HEK293 (cell line): ENCODE measurements around the gene TM9SF1.

Source experiments
- CTCF ChIA-PET: fragments of 350-600 bp; formaldehyde crosslinking; extraction: SDS; loops from one replicate; lab custom pipeline; 2021; ENCODE audit warnings: antibody characterized with exemption; lab: Yijun Ruan, JAX
- POLR2A ChIA-PET: fragments of 300-600 bp; formaldehyde crosslinking; extraction: SDS; loops from one replicate; lab custom pipeline; 2020; ENCODE audit warnings: antibody characterized with exemption, inconsistent platforms; lab: Yijun Ruan, JAX
- H3K27ac ChIP-seq: fragments of 200-500 bp; sonication (Bioruptor generic); 2 replicates; pipeline ENCODE4 v1.5.1; 2014; ENCODE audit warnings: low read depth, low read length, control low read depth, inconsistent platforms; ENCODE audit errors: extremely low read depth
- H3K36me3 ChIP-seq, 2 experiments: fragments of 200-500 bp in 1 of 2; sonication (Bioruptor generic) in 1 of 2; 1 replicate in 1 of 2; 2 replicates in 1 of 2; pipeline ENCODE4 v1.5.1; 2014 to 2017; ENCODE audit warnings: inconsistent platforms in 2 of 2, low read length in 2 of 2; ENCODE audit not compliant: control insufficient read depth in 2 of 2, insufficient read depth in 1 of 2
- H3K4me1 ChIP-seq: fragments of 200-500 bp; sonication (Bioruptor generic); 2 replicates; pipeline ENCODE4 v1.5.1; 2014; ENCODE audit warnings: mild to moderate bottlenecking, low read length, inconsistent platforms; ENCODE audit not compliant: control insufficient read depth, insufficient read depth
- H3K4me3 ChIP-seq: 2 replicates; pipeline ENCODE4 v1.5.1; 2011; ENCODE audit warnings: low read depth, mild to moderate bottlenecking, control low read depth, low read length, moderate library complexity
- H3K9me3 ChIP-seq: fragments of 200-500 bp; sonication (Bioruptor generic); 2 replicates; pipeline ENCODE4 v1.5.1; 2014; ENCODE audit warnings: low read depth, low read length, inconsistent platforms; ENCODE audit not compliant: control insufficient read depth, insufficient read depth
- GLI2 ChIP-seq: fragments of 450-650 bp; formaldehyde crosslinking; IDR thresholded peaks from 2 replicates; pipeline ENCODE4; 2017; ENCODE audit warnings: missing biosample characterization, missing genetic modification characterization, low read depth, borderline replicate concordance
- IKZF3 ChIP-seq: fragments of 450-650 bp; IDR thresholded peaks from 2 replicates; pipeline ENCODE4 v1.5.0; 2018; ENCODE audit warnings: missing biosample characterization, mild to moderate bottlenecking, missing genetic modification characterization, moderate library complexity
- KLF16 ChIP-seq: fragments of 450-650 bp; formaldehyde crosslinking; IDR thresholded peaks from 2 replicates; pipeline ENCODE4 v1.5.1; 2017; ENCODE audit warnings: missing biosample characterization, missing genetic modification characterization
- KLF7 ChIP-seq: fragments of 450-650 bp; formaldehyde crosslinking; IDR thresholded peaks from 2 replicates; pipeline ENCODE4 v1.5.1; 2016; ENCODE audit warnings: missing biosample characterization, missing genetic modification characterization, borderline replicate concordance
- KLF8 ChIP-seq: fragments of 450-650 bp; formaldehyde crosslinking; IDR thresholded peaks from 2 replicates; pipeline ENCODE4 v1.5.1; 2016; ENCODE audit warnings: missing biosample characterization, missing genetic modification characterization
- KLF9 ChIP-seq: fragments of 450-650 bp; formaldehyde crosslinking; IDR thresholded peaks from 2 replicates; pipeline ENCODE4 v1.5.1; 2016; ENCODE audit warnings: missing biosample characterization, missing genetic modification characterization, low read depth
- SCRT2 ChIP-seq: fragments of 450-650 bp; formaldehyde crosslinking; IDR thresholded peaks from 2 replicates; pipeline ENCODE4 v1.5.1; 2016; ENCODE audit warnings: missing biosample characterization, missing genetic modification characterization
- SP7 ChIP-seq: fragments of 450-650 bp; formaldehyde crosslinking; IDR thresholded peaks from 2 replicates; pipeline ENCODE4 v1.5.1; 2016; ENCODE audit warnings: missing biosample characterization, missing genetic modification characterization
- YY2 ChIP-seq: fragments of 450-650 bp; formaldehyde crosslinking; IDR thresholded peaks from 2 replicates; pipeline ENCODE4 v1.5.1; 2016; ENCODE audit warnings: missing biosample characterization, missing genetic modification characterization
- ZBTB20 ChIP-seq: fragments of 450-650 bp; formaldehyde crosslinking; IDR thresholded peaks from 2 replicates; pipeline ENCODE4 v1.5.1; 2016; ENCODE audit warnings: missing biosample characterization, missing genetic modification characterization
- ZBTB7A ChIP-seq: fragments of 450-650 bp; formaldehyde crosslinking; IDR thresholded peaks from 2 replicates; pipeline ENCODE4 v1.5.1; 2016; ENCODE audit warnings: low read depth, missing biosample characterization, missing genetic modification characterization
- ZFP37 ChIP-seq: fragments of 450-650 bp; formaldehyde crosslinking; IDR thresholded peaks from 2 replicates; pipeline ENCODE4 v1.5.1; 2016; ENCODE audit warnings: missing biosample characterization, missing genetic modification characterization
- ZNF10 ChIP-seq: fragments of 450-650 bp; formaldehyde crosslinking; IDR thresholded peaks from 2 replicates; pipeline ENCODE4 v1.5.1; 2017; ENCODE audit warnings: missing biosample characterization, missing genetic modification characterization
- ZNF112 ChIP-seq: fragments of 450-650 bp; formaldehyde crosslinking; IDR thresholded peaks from 2 replicates; pipeline ENCODE4 v1.5.0; 2017; ENCODE audit warnings: missing biosample characterization, missing genetic modification characterization
- ZNF121 ChIP-seq: fragments of 450-650 bp; formaldehyde crosslinking; IDR thresholded peaks from 2 replicates; pipeline ENCODE4 v1.5.1; 2016; ENCODE audit warnings: missing biosample characterization, missing genetic modification characterization
- ZNF146 ChIP-seq: fragments of 450-650 bp; formaldehyde crosslinking; IDR thresholded peaks from 2 replicates; pipeline ENCODE4 v1.5.1; 2016; ENCODE audit warnings: missing biosample characterization, missing genetic modification characterization
- ZNF174 ChIP-seq: fragments of 450-650 bp; formaldehyde crosslinking; IDR thresholded peaks from 2 replicates; pipeline ENCODE4 v1.5.0; 2017; ENCODE audit warnings: missing biosample characterization, mild to moderate bottlenecking, missing genetic modification characterization
- ZNF184 ChIP-seq: fragments of 450-650 bp; IDR thresholded peaks from 2 replicates; pipeline ENCODE4 v1.5.1; 2018; ENCODE audit warnings: missing biosample characterization, mild to moderate bottlenecking, missing genetic modification characterization
- ZNF221 ChIP-seq: fragments of 450-650 bp; formaldehyde crosslinking; IDR thresholded peaks from 2 replicates; pipeline ENCODE4 v1.5.1; 2017; ENCODE audit warnings: missing biosample characterization, missing genetic modification characterization, borderline replicate concordance
- ZNF248 ChIP-seq: fragments of 450-650 bp; formaldehyde crosslinking; IDR thresholded peaks from 2 replicates; pipeline ENCODE4 v1.5.1; 2017; ENCODE audit warnings: missing biosample characterization, missing genetic modification characterization
- ZNF266 ChIP-seq: fragments of 450-650 bp; formaldehyde crosslinking; IDR thresholded peaks from 2 replicates; pipeline ENCODE4 v1.5.1; 2016; ENCODE audit warnings: missing biosample characterization, missing genetic modification characterization, low read depth
- ZNF366 ChIP-seq: fragments of 450-650 bp; formaldehyde crosslinking; conservative IDR thresholded peaks from 2 replicates; pipeline ENCODE4 v1.5.1; 2016; ENCODE audit warnings: missing biosample characterization, missing genetic modification characterization
- ZNF391 ChIP-seq: fragments of 450-650 bp; formaldehyde crosslinking; IDR thresholded peaks from 2 replicates; pipeline ENCODE4 v1.5.1; 2016; ENCODE audit warnings: low read depth, missing biosample characterization, missing genetic modification characterization, borderline replicate concordance
- ZNF426 ChIP-seq: fragments of 450-650 bp; formaldehyde crosslinking; IDR thresholded peaks from 2 replicates; pipeline ENCODE4 v1.5.1; 2017; ENCODE audit warnings: missing biosample characterization, missing genetic modification characterization, mild to moderate bottlenecking, inconsistent platforms, moderate library complexity
- ZNF510 ChIP-seq: fragments of 450-650 bp; formaldehyde crosslinking; IDR thresholded peaks from 2 replicates; pipeline ENCODE4 v1.5.1; 2018; ENCODE audit warnings: mild to moderate bottlenecking, missing genetic modification characterization, missing biosample characterization; ENCODE audit not compliant: insufficient replicate concordance
- ZNF514 ChIP-seq: fragments of 450-650 bp; formaldehyde crosslinking; IDR thresholded peaks from 2 replicates; pipeline ENCODE4 v1.5.1; 2016; ENCODE audit warnings: missing biosample characterization, missing genetic modification characterization
- ZNF600 ChIP-seq: fragments of 450-650 bp; formaldehyde crosslinking; IDR thresholded peaks from 2 replicates; pipeline ENCODE4 v1.5.1; 2016; ENCODE audit warnings: missing biosample characterization, missing genetic modification characterization
- ZNF610 ChIP-seq: fragments of 450-650 bp; formaldehyde crosslinking; IDR thresholded peaks from 2 replicates; pipeline ENCODE4 v1.5.1; 2016; ENCODE audit warnings: missing biosample characterization, missing genetic modification characterization, borderline replicate concordance
- ZNF624 ChIP-seq: fragments of 450-650 bp; formaldehyde crosslinking; IDR thresholded peaks from 2 replicates; pipeline ENCODE4 v1.5.1; 2017; ENCODE audit warnings: missing biosample characterization, missing genetic modification characterization
- ZNF704 ChIP-seq: fragments of 450-650 bp; formaldehyde crosslinking; IDR thresholded peaks from 2 replicates; pipeline ENCODE4 v1.5.1; 2016; ENCODE audit warnings: missing biosample characterization, missing genetic modification characterization
- ZNF76 ChIP-seq: fragments of 450-650 bp; formaldehyde crosslinking; IDR thresholded peaks from 2 replicates; pipeline ENCODE4; 2016; ENCODE audit warnings: low read depth, missing biosample characterization, missing genetic modification characterization, borderline replicate concordance
- ZNF837 ChIP-seq: fragments of 450-650 bp; formaldehyde crosslinking; IDR thresholded peaks from 2 replicates; pipeline ENCODE4 v1.5.1; 2016; ENCODE audit warnings: missing biosample characterization, missing genetic modification characterization
- ZNF843 ChIP-seq: fragments of 450-650 bp; formaldehyde crosslinking; IDR thresholded peaks from 2 replicates; pipeline ENCODE4 v1.5.1; 2016; ENCODE audit warnings: missing biosample characterization, missing genetic modification characterization
- TF ChIP-seq, protein P1 (sequence below): fragments of 450-650 bp; formaldehyde crosslinking; IDR thresholded peaks from 2 replicates; pipeline ENCODE4 v1.5.1; 2017; ENCODE audit warnings: missing biosample characterization, missing genetic modification characterization
- TF ChIP-seq, protein P2 (sequence below): fragments of 450-650 bp; formaldehyde crosslinking; IDR thresholded peaks from 2 replicates; pipeline ENCODE4 v1.5.1; 2016; ENCODE audit warnings: missing biosample characterization, missing genetic modification characterization

TM9SF1 gene

DNA sequence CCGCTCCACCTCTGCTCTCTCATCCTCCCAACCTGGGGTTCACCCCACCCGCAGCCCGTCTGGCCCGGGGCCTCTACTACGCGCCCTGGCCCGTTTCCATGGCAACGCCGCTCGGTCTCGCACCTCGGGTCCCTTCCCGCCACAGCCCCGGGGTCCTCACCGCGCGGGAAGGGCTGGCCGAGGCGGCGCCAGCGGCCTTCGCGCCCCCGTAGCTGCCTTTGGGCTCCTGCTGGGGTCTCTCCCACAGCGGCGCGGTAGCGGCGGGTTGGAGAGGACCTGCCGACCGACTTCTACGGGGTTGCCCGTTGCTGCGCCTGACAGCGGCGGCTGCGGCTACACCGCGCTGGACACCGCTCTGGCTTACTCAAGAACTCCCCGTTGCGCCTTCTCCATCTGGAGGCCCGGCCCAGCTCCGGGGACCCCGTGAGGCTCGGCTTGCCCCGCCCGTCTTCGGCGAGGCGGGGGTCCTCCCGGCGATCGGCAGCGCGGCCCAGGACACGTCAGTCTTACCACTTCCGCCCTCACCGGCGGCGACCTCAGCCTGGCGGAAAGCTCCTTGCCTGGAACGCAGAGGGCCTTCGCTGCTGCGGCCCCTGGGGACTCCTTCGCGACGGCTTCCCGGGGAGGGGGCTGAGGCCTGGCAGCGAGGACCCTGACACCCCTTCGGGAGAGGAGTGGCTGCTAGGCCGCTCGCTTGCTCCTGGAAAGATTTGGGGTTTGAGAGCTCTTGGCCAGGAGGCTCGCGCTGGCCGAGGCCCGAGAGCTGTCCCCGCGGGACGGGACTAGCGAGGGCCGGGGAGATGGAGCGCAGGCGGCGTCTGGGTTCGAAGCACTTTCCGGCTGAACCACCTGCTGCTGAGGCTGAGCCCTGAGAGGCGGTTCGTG, at the start of gene TM9SF1:
Gene TM9SF1 (minus strand): TSS at position 256 of the 885 bp plus-strand sequence. CDS start 422 bp downstream, outside the sequence.
- peaks cover 4% of the 10 kb centered on the region; the same call in 1 of the 2 replicates for H3K4me1 ChIP-seq
- TF ChIP-seq YY2 (tag by site-specific recombination) (no peak; the same call in 1 of the 2 replicates), ZNF146 (no peak), ZNF221 (tag by site-specific recombination) (no peak), ZNF10 (tag by site-specific recombination) (no peak), ZNF248 (tag by site-specific recombination) (no peak), ZNF266 (no peak), KLF7 (tag by site-specific recombination) (no peak), KLF16 (tag by site-specific recombination) (peak; percentile 63; the same call in 1 of the 2 replicates), ZNF610 (tag by site-specific recombination) (peak; percentile 98), ZNF624 (tag by site-specific recombination) (no peak), ZNF426 (tag by site-specific recombination) (no peak), ZNF174 (tag by site-specific recombination) (no peak), ZBTB20 (tag by site-specific recombination) (peak; percentile 94), SCRT2 (tag by site-specific recombination) (peak; percentile 98), ZNF184 (no peak), ZNF112 (tag by site-specific recombination) (no peak), ZBTB7A (tag by site-specific recombination) (peak; percentile 95), ZNF391 (tag by site-specific recombination) (no peak), ZNF600 (tag by site-specific recombination) (peak; percentile 73), KLF8 (tag by site-specific recombination) (peak; percentile 83; the same call in 1 of the 2 replicates), ZNF704 (tag by site-specific recombination) (0 out of 2 replicates have a peak, but pooled peaks have one; percentile 65), ZNF121 (tag by site-specific recombination) (peak; percentile 48; the same call in 1 of the 2 replicates), KLF9 (peak; percentile 29; the same call in 1 of the 2 replicates), ZNF514 (no peak), IKZF3 (no peak), ZFP37 (tag by site-specific recombination) (no peak), ZNF837 (tag by site-specific recombination) (no peak), ZNF76 (peak; percentile 88), ZNF366 (tag by site-specific recombination) (no peak), GLI2 (tag by site-specific recombination) (peak; percentile 6; the same call in 1 of the 2 replicates), SP7 (tag by site-specific recombination) (peak; percentile 71; the same call in 1 of the 2 replicates), ZNF510 (tag by site-specific recombination) (no peak), ZNF843 (tag by site-specific recombination) (peak; percentile 34; the same call in 1 of the 2 replicates)
- TF ChIP-seq, protein P1, sequence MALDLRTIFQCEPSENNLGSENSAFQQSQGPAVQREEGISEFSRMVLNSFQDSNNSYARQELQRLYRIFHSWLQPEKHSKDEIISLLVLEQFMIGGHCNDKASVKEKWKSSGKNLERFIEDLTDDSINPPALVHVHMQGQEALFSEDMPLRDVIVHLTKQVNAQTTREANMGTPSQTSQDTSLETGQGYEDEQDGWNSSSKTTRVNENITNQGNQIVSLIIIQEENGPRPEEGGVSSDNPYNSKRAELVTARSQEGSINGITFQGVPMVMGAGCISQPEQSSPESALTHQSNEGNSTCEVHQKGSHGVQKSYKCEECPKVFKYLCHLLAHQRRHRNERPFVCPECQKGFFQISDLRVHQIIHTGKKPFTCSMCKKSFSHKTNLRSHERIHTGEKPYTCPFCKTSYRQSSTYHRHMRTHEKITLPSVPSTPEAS: peak; percentile 49; the same call in 1 of the 2 replicates
- TF ChIP-seq, protein P2, sequence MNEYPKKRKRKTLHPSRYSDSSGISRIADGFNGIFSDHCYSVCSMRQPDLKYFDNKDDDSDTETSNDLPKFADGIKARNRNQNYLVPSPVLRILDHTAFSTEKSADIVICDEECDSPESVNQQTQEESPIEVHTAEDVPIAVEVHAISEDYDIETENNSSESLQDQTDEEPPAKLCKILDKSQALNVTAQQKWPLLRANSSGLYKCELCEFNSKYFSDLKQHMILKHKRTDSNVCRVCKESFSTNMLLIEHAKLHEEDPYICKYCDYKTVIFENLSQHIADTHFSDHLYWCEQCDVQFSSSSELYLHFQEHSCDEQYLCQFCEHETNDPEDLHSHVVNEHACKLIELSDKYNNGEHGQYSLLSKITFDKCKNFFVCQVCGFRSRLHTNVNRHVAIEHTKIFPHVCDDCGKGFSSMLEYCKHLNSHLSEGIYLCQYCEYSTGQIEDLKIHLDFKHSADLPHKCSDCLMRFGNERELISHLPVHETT (tag by site-specific recombination): no peak; the same call in 1 of the 2 replicates

More for the DNA sequence above, at the start of gene TM9SF1:
- Histone ChIP-seq H3K4me3 (peak within 1 kb of the TSS; percentile 89), H3K36me3 (peaks cover 10 to 46% of the 10 kb centered on the region in 2 experiments), H3K9me3 (no peaks in the 10 kb centered on the region), H3K27ac (peak within 1 kb of the TSS; percentile 97)
- ChIA-PET CTCF (interaction anchor here (0.6 to 2.4 kb wide), 3 partner anchors 35 to 235 kb away, joined by 3 to 10 read pairs (median 3); partner anchors contain the start of gene IRF9), POLR2A (interaction anchor here (0.6 to 4.1 kb wide), 21 partner anchors 8 to 159 kb away, joined by 3 to 43 read pairs (median 5); partner anchors contain the start of genes CHMP4A, CIDEB, DCAF11 and EMC9)
